GM19467 (cell line): ENCODE measurements around the gene TRERF1.
"Not testable (repeated sequence)": the region's sequence is repeated elsewhere in the genome, so short reads cannot be mapped to it uniquely, and the experiment has no call there.

Experiments
- ATAC-seq: cut with Tn5 transposase; IDR thresholded peaks from one replicate; pipeline ENCODE4 v1.9.1; 2021; ENCODE audit warnings: mild to moderate bottlenecking, moderate library complexity; ENCODE audit not compliant: unreplicated experiment

TRERF1 gene, protein sequence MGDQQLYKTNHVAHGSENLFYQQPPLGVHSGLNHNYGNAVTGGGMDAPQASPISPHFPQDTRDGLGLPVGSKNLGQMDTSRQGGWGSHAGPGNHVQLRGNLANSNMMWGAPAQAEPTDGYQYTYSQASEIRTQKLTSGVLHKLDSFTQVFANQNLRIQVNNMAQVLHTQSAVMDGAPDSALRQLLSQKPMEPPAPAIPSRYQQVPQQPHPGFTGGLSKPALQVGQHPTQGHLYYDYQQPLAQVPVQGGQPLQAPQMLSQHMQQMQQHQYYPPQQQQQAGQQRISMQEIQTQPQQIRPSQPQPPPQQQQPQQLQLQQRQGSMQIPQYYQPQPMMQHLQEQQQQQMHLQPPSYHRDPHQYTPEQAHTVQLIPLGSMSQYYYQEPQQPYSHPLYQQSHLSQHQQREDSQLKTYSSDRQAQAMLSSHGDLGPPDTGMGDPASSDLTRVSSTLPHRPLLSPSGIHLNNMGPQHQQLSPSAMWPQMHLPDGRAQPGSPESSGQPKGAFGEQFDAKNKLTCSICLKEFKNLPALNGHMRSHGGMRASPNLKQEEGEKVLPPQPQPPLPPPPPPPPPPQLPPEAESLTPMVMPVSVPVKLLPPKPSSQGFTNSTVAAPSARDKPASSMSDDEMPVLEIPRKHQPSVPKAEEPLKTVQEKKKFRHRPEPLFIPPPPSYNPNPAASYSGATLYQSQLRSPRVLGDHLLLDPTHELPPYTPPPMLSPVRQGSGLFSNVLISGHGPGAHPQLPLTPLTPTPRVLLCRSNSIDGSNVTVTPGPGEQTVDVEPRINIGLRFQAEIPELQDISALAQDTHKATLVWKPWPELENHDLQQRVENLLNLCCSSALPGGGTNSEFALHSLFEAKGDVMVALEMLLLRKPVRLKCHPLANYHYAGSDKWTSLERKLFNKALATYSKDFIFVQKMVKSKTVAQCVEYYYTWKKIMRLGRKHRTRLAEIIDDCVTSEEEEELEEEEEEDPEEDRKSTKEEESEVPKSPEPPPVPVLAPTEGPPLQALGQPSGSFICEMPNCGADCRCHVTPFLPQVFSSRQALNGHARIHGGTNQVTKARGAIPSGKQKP (N-terminal part only)

DNA sequence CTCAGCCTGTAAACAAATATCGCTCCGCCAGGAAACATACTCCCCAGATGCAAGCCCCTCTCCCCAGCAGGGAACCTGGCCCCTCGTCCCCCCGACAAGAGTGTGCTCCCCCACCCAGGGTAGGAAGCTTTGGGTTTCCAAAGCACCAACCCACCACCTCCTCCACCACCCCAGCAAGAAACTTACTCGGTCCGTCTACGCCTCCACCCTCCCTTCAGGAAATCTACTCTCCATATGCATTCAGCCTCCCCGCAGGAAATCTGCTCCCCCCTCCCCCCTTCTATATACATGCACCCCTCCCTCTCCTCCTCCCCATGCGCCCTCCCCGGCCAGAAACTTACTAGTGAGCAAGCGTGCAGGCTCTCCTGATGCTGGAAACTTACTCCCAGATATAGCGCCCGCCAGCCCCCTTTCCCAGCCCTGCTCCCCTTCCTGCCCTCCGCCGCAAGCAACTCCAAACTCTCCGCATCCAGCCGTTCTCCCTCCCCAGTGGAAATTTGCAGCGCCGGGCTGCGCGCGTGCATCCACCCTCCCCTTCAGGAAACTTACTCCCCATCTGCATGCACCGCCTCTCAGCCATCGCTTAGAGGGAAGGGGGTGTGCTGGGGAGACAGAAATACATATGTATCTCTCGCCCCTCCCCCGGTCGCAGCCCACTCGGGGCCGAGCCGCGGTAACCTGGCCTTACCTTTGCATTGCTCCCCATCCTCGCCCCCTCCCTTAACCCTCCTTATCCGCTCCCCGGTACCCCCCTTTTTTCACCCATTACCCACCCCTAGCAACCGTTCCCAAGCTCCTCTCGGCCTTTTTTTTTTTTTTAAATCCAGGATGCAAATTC, at the start of gene TRERF1:
Gene TRERF1 (minus strand): TSS at position 594 of the 838 bp plus-strand sequence. CDS start 182,336 bp downstream, outside the sequence.
- ATAC-seq, result no peak

DNA sequence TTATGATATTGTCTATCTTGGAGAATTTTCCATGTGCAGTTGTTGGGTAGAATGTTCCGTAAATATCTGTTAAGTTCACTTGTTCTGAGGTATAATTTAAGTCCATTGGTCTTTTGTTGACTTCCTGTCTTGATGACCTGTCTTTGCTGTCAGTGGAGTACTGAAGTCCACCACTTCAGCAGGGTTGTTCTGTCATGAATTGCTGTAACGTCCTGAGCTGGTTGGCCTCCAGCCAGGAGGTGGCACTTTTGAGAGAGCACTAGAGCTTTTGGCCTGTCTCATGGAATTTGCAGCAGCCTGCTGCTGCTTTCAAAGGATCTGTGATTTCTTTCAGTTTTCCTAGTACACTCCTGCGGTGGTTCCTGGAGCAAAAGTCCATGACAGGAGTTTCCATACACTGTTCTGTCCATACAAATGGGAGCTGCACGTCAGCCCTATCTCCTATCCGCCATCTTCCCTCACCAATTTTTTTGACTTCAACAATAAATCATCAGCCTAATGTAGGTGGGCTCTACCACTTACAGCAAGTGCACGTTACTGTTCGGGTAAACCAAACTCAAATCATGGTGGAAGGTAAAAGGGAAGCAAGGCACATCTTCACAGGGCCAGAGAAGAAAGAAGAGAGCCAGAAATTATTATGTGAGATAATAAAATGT, 46.9 kb upstream of the TRERF1 start:
- no peak for ATAC-seq

DNA sequence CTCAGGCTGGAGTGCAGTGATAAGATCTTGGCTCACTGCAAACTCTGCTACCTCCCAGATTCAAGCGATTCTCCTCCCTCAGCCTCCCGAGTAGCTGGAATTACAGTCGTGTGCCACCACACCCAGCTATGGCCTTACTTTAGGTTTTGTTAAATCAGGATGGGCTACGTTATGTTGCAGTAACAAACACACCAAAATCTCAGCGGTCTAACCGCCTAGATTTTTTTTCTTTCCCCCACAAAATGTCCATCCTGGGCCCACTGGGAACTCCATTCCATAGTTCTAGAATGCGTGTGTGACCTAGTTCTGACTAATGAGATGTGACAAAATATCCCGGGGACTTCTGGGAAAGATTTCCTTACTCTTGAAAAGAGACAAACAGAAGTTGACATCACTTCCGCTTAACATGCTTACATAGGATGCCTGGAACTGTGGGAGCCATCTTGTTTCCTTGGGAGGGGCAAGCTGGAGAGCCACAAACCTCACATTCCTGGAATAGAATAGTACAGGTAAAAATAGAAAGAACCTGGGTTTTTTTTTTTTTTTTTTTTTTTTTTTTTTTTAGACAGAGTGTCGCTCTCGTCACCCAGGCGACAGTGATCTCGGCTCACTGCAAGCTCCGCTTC, 42.3 kb upstream of the TRERF1 start:
- no peak for ATAC-seq

DNA sequence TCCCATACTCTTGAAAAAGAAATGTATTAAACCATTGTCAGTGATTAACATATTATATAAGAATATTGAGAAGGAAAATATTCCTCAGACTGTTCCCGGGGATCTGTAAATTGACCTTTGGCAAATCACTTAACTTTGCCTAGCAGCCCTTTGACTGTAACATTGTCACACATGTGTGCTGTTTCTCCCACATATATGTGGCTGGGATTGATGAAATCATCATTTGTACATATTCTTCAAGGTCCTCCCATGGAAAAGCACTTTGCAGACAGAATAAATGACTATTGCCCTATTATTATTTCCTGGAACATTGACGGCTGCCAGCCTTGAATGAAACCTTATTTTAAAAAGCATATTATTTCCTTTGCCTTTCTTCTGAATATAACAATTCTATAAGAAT, 36.4 kb upstream of the TRERF1 start:
- no peak for ATAC-seq

DNA sequence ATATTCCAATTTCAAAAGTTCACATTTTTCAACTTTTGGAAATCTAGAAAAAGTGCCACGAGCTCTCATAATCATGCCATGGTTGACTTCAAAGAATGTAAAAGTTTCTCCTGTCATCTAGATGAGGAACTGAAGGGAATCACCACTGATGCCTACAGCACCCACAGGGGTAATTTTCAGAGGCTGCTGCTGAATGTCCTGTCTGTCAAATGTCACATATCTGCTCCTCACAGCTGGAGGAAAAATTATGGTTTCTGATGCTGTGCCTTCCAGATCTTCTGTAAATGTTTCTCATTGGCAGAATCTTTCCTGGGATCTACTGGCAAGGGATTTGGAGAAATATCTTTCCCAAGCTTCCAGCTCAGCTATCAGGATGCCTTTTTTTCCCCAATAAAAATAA, 32.5 kb upstream of the TRERF1 start:
- no peak for ATAC-seq

DNA sequence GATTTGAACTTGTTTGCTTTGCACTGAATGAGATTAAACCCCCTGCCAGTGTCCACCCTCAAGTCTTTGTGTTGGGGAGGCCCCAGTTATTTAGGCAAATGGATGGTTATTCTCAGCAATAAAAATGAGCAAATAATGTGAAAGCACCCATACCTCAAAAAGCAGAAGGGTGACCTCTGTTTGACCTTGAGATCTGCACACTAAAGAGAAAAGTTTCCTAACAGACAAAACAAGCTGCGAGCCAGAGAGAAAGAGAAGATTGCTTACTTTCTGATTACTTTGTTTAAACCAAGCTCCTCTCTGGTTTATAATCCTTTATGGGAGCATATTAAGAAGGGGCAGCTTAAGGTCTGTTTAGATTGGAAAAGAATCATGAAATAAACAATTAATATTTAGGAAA, 30.4 kb upstream of the TRERF1 start:
- no peak for ATAC-seq

DNA sequence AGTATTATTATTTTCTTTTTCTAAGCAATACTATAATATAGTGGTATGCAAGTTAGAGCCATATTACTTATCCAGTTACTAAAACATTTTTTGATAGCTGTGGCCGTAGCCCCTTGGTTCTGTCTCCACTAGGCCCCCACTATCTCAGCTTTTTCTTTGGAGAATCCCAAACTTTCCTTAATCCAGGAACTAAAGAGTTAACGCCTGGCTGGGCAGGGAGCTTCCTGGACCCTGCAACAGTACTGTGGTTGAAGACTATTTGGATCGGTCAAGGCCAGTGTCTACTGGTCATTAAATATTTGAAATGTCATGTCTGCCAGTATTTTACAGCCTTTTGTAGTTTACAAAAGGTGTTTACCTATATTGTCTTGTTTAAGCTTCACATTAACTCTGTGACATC, 20.0 kb upstream of the TRERF1 start:
- ATAC-seq, result no peak

DNA sequence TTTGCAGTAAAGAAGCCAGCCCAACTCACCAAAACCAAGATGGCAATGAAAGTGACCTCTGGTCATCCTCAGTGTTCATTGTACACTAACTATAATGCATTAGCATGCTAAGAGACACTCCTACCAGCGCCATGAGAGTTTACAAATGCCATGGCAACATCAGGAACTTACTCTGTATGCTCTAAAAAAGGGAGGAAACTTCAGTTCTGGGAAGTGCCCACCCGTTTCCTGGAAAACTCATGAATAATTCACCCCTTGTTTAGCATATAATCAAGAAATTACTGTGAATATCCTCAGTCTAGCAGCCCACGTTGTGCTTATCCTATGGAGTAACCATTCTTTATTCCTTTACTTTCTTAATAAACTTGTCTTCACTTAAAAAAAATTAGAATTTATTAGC, 19.4 kb upstream of the TRERF1 start:
- no peak for ATAC-seq

DNA sequence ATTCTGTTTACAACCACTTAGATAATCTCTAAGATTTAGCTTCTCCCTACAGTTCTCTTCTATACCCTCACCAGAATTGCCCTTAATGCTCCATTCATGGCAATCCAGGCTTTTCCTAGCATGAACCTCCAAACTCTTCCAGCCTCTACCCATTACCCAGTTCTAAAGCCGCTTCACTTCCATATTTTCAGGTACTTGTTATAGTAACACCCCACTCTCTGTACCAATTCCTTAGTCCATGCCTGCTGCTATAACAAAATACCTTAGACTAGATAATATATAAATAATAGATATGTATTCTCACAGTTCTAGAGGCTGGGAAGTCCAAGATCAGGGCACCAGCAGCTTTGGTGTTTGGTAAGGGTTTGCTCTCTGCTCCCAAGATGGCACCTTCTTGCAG, 16.5 kb upstream of the TRERF1 start:
- ATAC-seq, result no peak

DNA sequence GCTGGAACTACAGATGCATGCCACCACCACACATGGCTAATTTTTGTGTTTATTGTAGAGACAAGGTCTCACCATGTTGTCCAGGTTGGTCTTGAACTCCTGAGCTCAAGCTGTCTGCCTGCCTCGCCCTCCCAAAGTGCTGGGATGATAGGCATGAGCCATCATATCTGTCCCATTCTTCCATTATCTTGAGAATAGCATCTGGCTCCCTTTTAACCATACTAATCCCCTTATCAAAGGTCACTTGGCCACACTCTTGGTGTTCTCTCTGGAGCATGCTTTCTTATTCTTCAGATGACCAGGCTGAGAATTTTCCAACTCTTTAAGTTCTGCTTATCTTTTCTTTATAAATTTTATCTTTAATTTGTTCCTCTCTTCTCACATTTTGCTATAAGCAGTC, 15.9 kb upstream of the TRERF1 start:
- ATAC-seq, result no peak

DNA sequence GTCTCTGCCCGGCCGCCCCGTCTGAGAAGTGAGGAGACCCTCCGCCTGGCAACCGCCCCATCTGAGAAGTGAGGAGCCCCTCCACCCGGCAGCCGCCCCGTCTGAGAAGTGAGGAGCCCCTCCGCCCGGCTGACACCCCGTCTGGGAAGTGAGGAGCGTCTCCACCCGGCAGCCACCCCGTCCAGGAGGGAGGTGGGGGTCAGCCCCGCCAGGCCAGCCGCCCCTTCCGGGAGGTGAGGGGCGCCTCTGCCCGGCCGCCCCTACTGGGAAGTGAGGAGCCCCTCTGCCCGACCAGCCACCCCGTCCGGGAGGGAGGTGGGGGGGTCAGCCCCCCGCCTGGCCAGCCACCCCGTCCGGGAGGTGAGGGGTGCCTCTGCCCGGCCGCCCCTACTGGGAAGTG, 14.7 kb upstream of the TRERF1 start:
- not testable (repeated sequence) for ATAC-seq

DNA sequence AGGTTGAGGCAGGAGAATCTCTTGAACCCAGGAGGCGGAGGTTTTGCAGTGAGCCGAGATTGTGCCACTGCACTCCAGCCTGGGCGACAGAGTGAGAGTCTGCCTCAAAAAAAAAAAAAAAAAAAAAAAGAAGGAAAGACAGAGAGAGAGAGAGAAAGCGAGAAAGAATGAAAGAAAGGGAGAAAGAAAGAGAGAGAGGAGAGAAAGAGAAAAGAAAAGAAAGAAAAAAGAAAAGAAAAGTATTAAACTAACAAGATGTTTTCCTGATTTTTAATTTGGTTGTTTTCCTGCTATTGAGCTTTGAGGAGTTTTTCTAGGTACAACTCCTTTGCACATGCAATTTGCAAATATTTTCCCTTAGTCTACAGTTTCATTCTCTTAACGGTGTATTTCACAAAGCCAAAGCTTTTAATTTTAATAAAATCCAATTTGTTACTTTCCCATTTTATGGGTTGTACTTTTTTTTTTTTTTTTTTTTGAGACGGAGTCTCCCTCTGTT, 10.8 kb upstream of the TRERF1 start:
- no peak for ATAC-seq

DNA sequence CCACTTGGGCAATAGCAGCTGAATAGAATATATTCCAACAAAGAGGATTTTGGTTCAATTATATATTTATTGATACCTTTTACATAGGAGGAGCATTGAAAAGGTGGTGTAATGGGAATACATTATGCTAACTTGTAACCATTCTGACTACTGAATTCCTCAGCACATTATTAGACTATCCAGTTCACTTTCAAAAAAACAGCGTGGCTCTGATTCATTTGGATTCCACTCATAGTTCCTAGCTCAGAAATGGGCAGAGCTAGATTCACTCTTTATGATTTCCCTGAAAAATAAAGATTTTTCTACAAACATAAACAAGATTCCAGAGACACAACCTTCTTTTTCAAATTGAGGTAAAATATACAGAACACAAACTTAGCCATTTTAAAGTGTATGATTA, 9.2 kb upstream of the TRERF1 start:
- no peak for ATAC-seq

DNA sequence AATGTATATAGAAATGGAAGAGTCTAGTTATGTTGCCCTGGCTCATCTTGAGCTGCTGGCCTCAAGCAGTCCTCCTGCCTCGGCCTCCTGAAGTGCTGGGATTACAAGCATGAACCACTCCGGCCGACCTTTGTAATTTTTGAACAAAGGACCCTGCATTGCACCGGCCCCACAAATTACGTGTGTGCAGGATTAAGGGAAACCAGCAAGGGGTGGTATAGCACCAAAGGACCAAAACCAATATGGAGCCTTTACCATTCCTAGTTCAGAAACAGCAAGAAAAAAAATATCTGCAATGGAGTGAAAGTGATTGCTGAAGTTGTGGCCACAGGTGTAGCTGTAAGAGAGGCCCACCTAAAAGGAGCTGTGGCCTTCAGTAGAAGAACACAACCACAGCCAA, 8.2 kb upstream of the TRERF1 start:
- no peak for ATAC-seq

DNA sequence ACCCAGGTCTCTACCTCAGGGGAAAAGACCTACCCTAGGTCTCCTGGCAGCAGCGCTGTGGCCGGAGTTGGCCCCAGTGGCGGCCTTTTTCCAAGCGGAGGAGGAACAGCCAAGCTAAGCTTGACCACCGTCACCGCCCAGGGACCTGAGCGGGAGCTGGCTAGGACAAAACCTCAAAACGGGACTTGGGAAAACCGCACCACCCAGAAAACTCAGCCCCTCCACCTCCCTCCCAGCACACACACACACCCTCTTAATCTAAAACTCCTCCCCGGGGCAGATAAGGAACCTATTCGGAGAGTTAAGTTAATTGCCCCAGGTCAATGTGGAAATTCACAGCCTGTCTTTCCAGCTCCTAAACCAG, 2.7 kb upstream of the TRERF1 start:
- no peak for ATAC-seq

DNA sequence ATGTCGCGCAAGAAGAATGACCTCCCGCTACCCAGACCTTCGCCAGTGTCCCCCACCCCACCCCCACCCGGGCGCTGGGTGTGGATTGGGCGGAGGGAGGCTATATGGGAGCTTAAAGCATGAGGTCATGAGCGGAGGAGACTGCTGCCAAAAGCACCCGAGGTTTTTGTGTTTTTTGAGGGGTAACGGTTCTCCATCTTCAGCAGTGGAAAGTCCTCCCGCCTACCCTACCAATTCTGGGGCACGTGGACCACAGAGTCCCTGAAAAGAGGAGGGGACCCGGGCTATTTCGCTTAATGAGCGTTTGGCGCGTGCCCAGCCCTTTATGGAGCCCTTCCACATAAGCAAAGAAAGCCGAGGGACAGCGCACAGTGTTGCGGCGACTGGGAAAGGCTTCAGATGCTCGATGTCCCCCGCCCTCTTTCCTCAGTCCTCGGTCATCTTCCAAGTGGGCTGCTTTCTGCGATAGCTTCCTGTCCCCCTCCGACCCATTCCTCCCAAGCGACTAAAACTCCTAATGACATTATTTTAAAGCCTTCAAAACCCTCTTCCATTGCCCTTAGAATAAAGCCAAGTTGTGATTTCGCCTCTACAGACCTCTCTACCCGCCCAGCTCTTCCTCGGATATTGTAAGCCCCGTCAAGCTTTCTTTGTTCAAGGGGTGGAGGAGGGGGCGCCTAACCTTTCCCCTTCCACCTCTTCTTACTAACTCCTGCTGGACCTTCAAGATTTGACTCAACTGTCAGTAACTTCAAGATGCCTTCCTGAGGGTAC, 2.1 kb upstream of the TRERF1 start:
- no peak for ATAC-seq

DNA sequence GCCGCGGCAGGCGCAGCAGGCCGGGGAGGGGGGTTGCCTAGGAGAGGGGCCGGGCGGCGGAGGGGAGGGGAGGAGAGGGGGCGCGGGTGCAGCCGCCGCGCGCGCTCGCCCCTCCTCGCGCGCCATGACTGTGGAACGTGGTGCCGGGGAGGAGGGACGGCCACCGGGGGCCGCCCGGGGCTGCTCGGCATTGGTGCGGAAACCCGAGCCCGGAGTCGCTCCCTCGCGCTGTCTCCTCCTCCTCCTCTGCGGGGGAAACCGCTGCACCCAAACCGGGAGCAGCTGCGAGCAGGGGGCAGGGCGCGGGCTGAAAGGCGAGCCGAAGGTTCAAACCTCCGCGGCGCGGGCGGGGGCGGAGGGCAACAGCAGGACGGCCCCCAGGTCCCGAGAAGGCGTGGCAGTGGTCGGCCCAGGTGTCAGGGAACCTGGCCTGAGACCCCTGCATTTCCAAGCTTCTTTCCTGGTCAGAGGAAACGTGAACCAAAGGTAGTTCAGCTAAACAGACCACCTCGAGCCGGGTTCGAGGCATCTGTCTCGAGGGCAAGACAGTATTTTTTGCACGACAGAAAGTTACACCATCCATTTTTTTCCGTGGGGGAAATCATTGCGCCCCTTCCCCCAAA, 1.4 kb upstream of the TRERF1 start:
- ATAC-seq, result peak; percentile 50
